T47D (cell line): ENCODE measurements around the gene LRFN4.
A peak's percentile ranks its signal among the peaks of the same experiment; 100 is the strongest.

Experiments
- DNase-seq, 2 experiments: peaks; one replicate each; pipeline versions ENCODE4 v3.0.0 to v3.0.0-alpha.2; 2011 to 2012; ENCODE audit warnings: low read depth in 1 of 2, low spot score in 1 of 2
- JUND ChIP-seq: IDR thresholded peaks from 2 replicates; pipeline ENCODE4 v1.6.1; 2012; ENCODE audit warnings: low read depth
- in situ Hi-C: cut with HindIII; loops from 2 replicates; pipeline ENCODE4 v1.10.0; 2016; ENCODE audit warnings: low sequenced_read_pairs, low pct_unique_long_range_greater_than_20kb

Gene LRFN4

DNA sequence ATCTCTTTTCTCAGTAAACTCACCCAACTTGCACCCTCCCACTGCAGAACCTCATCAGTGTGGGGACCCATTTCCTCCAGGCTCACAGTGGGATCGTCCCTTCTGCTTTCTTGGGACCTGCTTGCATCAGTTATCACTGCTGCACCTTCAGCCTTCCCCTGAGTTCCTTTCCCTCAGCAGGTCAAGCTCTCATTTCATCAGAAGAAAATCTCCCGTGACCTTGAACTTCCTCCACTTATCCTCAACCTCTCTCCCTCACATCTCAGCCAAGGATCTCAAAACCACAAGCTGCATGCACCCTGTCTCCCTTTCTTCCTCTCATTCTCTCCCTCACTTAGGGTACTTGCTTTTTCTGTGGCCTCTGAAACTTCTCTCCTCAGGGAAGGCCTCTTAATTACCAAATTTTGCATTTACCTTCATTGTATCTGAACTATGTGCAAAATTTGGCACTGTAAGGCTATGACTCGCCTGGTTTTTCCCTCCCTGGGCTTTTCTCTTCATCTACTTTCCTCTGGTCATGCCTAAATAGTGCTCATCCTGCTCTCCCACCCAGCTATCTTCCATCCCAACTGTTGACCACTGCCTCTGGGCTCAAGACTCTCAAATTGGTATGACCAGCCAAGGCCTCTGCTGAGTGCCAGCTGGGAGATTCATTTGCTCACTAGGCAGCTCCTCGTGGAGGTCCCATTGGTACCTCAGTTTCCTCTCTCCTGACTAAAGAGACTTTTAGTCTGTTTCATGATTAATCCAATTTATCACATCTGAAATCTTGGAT lies 16.4 kb upstream of the LRFN4 start:
- in situ Hi-C loops: no loop called here
- DNase-seq: no peak
- TF ChIP-seq JUND: no peak

DNA sequence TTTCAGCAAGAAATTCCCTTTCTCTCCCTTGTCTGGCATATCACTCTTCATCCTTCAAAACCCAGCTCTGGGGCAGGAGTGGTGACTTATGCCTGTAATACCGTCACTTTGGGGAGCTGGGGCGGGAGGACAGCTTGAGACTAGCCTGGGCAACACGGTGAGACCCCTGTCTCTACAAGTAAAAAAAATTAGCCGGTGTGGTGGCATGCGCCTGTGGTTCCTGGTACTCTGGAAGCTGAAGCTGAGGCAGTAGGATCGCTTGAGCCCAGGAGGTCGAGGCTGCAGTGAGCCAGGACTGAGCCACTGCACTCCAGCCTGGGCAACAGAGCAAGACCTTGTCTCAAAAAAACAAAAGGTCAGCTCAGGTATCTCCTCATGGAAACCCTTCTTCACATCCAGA lies 15.0 kb upstream of the LRFN4 start:
- in situ Hi-C loops: no loop called here
- no peak for TF ChIP-seq JUND
- DNase-seq: no peak

DNA sequence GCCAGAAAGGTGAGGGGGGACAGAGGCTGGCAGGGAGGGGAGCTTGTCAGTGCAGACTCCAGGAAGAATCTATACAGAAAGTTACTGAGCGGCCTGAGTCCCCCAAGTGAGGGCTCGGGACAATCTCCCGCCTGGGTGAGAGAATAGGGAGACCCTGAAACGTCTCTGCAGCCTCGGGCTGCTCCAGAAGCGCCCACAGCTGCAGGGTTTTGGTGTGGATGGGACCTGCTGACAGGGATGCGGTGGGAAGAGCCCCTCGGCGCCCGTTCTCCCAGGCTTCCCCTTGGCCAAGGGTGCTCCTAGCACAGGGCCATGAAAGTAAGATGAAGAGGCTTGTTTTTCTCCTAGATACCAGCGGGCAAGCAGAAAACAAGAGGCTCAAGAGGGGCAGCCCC lies 14.4 kb upstream of the LRFN4 start:
- DNase-seq: no peak
- no peak for TF ChIP-seq JUND
- in situ Hi-C loops: no loop called here

DNA sequence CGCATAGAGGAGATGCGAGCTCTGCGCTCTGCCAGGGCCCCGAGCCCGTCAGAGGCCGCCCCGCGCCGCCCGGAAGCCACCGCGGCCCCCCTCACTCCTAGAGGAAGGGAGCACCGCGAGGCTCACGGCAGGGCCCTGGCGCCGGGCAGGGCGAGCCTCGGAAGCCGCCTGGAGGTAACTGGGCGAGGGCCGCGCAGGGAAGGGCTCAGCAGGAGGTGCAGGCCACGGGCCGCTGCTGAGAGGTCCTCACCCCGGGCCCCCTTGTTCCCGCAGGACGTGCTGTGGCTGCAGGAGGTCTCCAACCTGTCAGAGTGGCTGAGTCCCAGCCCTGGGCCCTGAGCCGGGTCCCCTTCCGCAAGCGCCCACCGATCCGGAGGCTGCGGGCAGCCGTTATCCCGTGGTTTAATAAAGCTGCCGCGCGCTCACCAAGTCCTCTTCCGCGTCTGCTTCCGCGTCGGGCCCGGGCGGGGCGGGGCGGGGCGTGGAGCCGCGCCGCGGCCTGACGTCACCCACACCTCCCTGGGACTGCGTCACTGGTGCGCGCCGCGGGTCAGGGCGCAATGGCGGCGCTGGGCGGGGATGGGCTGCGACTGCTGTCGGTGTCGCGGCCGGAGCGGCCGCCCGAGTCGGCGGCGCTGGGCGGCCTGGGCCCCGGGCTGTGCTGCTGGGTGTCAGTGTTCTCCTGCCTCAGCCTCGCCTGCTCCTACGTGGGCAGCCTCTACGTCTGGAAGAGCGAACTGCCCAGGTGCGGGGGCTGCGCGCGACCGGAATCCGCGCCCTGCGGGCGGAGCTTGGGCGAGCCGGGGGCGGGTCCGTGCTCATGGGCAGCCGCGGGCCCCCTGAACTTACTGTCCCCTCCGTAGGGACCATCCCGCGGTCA lies 13.7 kb upstream of the LRFN4 start, which contains the start of gene RCE1:
Gene RCE1 (plus strand): TSS at position 546 of the 880 bp plus-strand sequence. CDS start 15 bp downstream, at position 561.
- peak; percentile 94 to 96 for DNase-seq
- in situ Hi-C loops: no loop called here
- no peak for TF ChIP-seq JUND

DNA sequence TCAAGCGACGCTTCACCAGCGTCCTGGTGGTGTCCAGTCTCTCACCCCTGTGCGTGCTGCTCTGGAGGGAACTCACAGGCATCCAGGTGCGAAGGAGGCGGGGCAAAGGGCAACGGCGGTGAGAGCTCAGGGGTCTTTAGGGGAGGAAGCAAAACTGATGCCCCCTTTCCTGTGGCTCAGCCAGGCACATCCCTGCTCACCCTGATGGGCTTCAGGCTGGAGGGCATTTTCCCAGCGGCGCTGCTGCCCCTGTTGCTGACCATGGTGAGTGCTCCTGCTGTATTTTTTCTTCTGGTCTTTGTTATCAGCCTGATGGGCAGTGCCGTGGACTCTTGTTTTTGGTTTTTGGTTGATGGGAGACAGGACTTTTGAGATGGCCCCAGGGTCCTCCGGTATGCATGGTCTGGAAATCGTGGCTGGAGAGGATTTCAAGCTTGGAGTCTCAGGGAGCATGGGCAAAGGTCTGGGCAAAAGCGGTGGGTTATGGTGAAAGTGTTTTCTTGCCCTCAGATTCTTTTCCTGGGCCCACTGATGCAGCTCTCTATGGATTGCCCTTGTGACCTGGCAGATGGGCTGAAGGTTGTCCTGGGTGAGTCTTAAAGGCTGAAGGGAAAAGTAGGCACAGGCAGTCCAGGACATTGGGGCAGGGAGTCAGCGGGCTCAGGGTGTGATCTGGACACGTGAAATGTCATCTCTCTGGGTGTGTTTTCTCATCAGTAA lies 12.9 kb upstream of the LRFN4 start:
- TF ChIP-seq JUND: no peak
- in situ Hi-C loops: no loop called here
- DNase-seq: peak in 1 of 2 experiments; percentile 8

DNA sequence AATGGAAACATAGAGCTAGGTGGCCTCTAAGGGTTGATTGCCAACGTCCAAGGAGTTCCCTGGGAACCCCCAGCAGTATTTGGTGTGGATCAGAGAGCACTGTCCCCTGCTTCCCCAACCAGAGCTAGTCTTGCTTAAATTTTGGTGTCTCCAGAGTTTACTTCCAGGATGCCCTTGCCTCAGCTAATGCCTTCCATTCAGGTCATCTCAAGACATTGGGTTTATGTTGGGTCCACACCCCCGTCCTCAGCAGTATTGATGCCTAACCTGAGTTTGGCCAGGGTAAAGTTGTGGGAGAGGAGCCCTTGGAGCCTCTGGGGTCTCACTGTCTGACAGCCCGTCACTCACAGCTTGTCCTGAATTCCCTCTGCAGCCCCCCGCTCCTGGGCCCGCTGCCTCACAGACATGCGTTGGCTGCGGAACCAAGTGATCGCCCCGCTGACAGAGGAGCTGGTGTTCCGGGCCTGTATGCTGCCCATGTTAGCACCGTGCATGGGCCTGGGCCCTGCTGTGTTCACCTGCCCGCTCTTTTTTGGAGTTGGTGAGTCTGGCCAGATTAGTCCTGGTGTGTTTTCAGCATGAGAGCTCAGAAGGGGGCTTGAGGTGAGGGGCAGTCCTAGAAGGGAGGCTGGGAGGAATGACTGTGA lies 12.2 kb upstream of the LRFN4 start:
- DNase-seq: no peak
- in situ Hi-C loops: no loop called here
- no peak for TF ChIP-seq JUND

DNA sequence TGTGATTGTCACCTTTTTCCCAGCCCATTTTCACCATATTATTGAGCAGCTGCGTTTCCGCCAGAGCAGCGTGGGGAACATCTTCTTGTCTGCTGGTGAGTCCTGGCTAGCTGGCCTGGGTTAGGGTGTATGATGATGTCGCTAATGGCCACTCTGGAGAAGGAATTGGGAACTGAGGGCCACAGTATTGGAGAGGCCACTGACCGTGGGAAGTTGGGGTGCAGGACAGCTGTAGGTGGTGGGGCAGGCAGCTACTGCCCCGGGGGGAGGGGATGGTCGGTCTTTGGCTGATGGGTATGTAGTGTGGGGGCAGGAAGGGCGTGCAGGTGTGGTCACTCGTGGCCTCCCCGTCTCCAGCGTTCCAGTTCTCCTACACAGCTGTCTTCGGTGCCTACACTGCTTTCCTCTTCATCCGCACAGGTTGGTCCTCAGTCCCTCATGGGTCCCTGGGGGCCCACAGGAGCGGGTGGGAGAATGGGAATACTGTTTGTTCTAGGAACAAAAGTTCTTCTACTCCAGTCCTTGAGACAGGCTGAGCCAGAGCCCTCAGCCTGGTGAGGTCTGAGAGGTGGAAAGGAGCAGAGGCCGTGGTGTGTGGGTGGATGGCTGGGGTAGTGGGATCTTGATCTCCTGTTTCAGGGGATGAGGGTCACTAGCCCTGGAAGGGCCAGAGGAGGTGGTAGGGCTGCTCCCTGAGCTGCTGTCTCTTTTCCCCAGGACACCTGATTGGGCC lies 11.6 kb upstream of the LRFN4 start:
- TF ChIP-seq JUND: no peak
- DNase-seq: no peak
- in situ Hi-C loops: no loop called here

DNA sequence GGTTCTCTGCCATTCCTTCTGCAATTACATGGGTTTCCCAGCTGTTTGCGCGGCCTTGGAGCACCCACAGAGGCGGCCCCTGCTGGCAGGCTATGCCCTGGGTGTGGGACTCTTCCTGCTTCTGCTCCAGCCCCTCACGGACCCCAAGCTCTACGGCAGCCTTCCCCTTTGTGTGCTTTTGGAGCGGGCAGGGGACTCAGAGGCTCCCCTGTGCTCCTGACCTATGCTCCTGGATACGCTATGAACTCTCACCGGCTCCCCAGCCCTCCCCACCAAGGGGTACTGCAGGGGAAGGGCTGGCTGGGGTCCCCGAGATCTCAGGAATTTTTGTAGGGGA lies 11.0 kb upstream of the LRFN4 start:
- TF ChIP-seq JUND: no peak
- in situ Hi-C loops: no loop called here
- no peak for DNase-seq

DNA sequence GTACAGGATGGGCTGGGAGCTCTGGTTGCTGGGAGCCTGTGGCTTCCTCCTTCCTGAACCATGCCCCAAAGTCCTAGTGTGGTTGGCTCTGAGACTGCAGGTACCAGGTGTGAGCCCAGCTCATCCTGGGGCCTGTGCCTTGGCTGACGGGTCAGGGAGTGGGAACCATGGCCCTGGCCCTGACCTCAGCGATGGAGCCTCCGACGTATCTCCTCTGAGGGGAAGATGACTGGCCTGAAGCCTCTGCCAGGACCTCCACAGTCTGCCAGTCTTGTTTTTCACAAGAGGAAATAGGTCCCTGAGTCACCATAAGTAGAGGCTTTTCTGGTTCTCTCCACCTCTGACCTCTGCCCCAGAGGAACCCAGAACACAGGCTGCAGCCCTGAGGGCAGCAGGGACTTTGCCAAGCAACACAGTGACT lies 10.2 kb upstream of the LRFN4 start:
- DNase-seq: peak in 1 of 2 experiments; percentile 28
- in situ Hi-C loops: no loop called here
- no peak for TF ChIP-seq JUND

DNA sequence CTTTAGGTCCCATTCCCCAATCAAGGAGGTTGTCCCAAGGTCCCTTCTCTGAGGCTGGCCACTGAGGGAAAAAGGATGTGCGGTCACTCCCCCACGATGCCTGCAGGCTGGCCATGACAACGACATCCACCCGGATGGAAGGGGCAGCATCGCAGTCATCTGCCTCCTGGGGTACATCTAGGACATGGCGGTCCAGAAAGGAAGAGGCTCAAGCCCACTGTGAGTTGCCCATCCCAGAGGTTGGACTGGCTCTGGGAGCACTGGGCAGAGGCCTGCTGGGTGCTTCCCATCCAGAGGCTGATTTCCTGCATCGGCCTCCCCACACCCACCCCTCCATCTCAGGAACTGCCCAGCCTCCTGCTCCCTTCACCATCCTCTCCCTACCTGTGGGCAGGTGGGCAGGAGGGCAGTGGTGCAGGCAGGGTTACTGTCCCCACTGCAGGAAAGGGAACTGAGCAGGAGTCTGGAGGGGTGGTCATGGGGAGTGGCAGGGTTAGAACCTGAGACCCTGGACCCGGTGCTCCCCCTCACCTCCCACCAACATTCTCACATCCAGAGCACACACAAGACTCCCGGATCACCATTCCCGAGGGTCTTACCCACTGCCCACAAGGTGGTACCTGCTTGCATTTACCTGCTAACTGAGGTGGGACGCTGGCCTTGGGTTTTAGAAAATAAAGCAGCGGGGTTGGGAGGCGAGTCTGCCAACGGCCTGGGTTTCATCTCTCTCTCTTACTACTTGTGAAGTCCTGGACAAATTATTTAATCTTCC lies 9.2 kb upstream of the LRFN4 start:
- in situ Hi-C loops: no loop called here
- DNase-seq: peak in 1 of 2 experiments; percentile 8
- no peak for TF ChIP-seq JUND
